H1 (cell line): ENCODE data around the gene SPSB3. TPM values are rescaled to one million over a fixed set of nuclear protein-coding genes. Genes with fewer than 3 reads are reported as not detected.

Experiments
- CHD7 ChIP-seq: fragments of 300-600 bp; sonication (generic); IDR thresholded peaks from 2 replicates; pipeline ENCODE4 v1.7.1; 2012; ENCODE audit warnings: low read length, moderate library complexity, mild to moderate bottlenecking, inconsistent platforms; ENCODE audit not compliant: insufficient replicate concordance
- FOSL1 ChIP-seq: IDR thresholded peaks from 2 replicates; pipeline ENCODE4 v1.6.1; 2011; ENCODE audit warnings: mild to moderate bottlenecking, low read depth, low read length, moderate library complexity; ENCODE audit not compliant: insufficient read depth
- SP2 ChIP-seq: IDR thresholded peaks from 2 replicates; pipeline ENCODE4 v1.6.1; 2012; ENCODE audit warnings: mild to moderate bottlenecking, low read length, inconsistent platforms
- polyA plus RNA-seq, 7 experiments: library from polyadenylated mRNA; depleted of rRNA in 3 of 7; stranded (reverse) in 5 of 7; unstranded in 2 of 7; fragments of >200 nt in 5 of 7; fragments of 200-250 nt in 2 of 7; gene quantifications; 1 replicate in 5 of 7; 2 replicates in 1 of 7; 4 replicates in 1 of 7; pipeline versions ENCODE4 v1.2.1 to v1.2.3, GENCODE V29; 2011 to 2013; ENCODE audit warnings: missing spikeins in 2 of 7, mixed read lengths in 2 of 7
- total RNA-seq: library from RNA; stranded (reverse); fragmentation: NEBNext Ultra II Directional; extraction: Animal tissue kit (Norgen Biotek cat#: 25700); gene quantifications from 2 replicates; pipeline ENCODE4 v1.2.1, GENCODE V29; 2021

Gene SPSB3
- total and polyA plus RNA-seq, 2 of the 8 experiments (the other 6 are each of a cell fraction or from before 2014, with no cell fraction given), result 22.5 to 37.8 TPM

- TF ChIP-seq CHD7 (no peak), SP2 (no peak), FOSL1 (no peak)
These were observed 5.1 kb upstream of the SPSB3 start (continued) for GRCh38 chr16:1787322-1788094.
